Measurements from ENCODE around the gene CAMTA2. TPM values are rescaled to one million over a fixed set of nuclear protein-coding genes. Genes with fewer than 3 reads are reported as not detected.
A peak's percentile ranks its signal among the peaks of the same experiment; 100 is the strongest.

The CAMTA2 gene
- total RNA-seq, 1 experiment from 2014 or later = 2.9 TPM

- DNase-seq (ENCODE audit: low read depth) = no peak
Observed at GRCh38 chr17:4999430-5000093, 12.1 kb upstream of the CAMTA2 start.

DNA sequence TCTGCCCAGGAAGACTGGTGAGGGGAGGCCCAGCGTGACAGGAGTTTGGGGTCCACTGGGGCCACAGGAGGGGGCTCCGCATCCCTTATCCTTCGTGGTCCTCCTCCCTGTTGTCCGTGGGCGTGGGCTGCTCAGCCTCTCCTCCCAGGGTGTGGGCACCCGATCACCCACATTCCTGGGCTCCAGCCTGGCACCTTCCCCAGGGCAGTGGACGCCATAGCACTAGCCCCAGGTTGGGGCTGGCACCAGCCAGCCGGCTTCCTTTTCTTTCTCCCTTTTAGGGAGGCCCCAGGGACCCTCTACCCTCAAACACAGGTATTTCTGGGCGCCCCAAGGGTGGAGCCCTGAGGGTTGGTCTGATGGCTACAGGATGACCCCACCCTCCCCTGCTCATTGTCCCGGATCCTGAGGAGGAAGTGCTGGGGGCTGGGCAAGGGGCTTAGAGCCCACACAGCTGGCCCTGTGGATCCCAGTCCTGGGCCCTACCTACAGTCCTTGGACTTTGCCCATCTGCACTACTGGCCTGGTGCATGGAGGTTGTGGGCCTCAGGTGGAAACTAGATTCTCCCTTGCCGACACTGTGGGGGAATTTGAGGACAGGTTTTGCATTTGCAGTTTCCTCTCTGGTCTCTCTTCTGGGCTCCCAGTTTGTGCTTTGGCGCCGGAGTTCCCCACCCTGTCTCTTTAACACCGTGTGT is 11.4 kb upstream of the CAMTA2 start:
- no peak for DNase-seq (ENCODE audit: low read depth)

GRCh38 chr17:4998027-4998731 is 10.7 kb upstream of the CAMTA2 start:
- DNase-seq (ENCODE audit: low read depth) = no peak

- peak; percentile 83 for DNase-seq (ENCODE audit: low read depth)
Observed at GRCh38 chr17:4997302-4998026, 10.0 kb upstream of the CAMTA2 start, which contains the start of the genes INCA1 and KIF1C. INCA1 (minus strand) TSS chr17:4997522; CDS start chr17:4994437, 3,085 bp downstream. KIF1C (plus strand) TSS chr17:4997950; CDS start chr17:5000247, 2,297 bp downstream.

DNA sequence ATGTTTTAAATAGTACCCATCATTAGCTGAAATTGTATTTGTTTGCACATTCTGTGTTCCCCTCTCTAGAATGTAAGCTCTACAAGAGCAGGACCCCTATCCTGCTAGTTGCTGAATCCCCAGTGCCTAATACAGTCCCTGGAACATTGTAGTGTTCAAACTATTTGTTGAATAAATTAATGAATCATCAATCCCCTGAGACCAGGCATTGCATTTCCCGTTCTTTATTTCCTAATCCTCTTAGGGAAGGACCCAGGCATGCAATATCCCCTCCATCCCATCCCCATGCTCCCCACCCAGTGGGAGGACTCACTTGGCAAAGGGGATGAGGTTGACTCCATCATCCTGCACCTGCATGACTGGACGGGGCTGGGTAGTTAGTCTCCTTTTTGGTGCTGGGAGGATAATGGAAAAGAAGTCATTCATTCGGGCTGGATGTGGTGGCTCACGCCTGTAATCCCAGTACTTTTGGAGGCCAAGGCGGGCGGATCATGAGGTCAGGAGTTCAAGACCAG is 6.7 kb upstream of the CAMTA2 start:
- DNase-seq (ENCODE audit: low read depth) = no peak

- no peak for DNase-seq (ENCODE audit: low read depth)
Observed at GRCh38 chr17:4987767-4988567, 492 bp upstream of the CAMTA2 start.

GRCh38 chr17:4986403-4986802 is 1.1 kb downstream of the CAMTA2 start:
- no peak for DNase-seq (ENCODE audit: low read depth)

DNA sequence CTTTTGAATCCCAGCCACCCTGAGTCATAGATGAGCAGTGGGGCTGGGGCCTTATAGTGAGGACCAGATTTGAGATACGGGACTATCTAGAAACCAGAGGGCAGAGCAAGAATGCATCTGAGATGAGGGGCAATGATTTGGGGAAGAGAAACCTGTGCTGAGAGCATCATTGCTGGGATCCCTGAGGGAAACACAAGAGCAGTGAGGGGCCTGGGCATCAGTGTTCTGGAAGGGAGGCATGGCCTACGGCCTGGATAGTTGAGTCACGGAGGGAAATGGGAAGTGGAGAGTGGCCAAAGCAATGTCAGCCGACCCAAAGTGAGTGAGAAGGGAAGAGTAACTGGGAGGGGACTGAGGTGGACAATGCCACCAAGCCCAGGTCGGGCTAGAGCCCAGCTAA is 5.2 kb downstream of the CAMTA2 start:
- no peak for DNase-seq (ENCODE audit: low read depth)

DNA sequence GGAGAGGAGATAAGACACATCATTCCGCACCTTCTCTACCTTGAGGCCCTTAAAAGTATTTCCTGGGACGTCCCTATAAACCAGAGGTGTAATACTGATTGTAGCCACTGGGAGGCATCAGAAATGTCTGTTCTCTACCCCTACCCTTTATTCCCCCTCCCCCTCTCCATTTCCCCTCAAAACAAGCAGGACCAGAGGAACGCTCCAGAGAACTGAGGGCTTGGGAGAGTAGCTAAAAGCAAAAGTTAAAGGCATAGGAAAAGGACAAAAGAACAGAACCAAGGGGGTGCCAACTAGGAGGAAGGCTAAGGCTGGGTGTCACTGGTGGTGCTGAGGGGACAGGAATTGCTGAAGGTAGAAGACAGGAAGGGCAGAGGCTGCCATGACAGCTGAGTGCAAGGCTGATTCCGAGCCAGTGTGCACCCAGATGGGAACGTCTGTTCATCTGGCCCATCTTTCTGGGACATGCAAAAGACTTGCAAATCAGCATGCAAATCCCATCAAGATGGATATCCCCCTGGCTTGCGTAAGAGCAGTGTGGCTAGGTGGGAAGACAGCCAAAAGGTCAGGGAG is 6.7 kb downstream of the CAMTA2 start:
- DNase-seq (ENCODE audit: low read depth) = peak; percentile 35

- DNase-seq (ENCODE audit: low read depth) = no peak
Observed at GRCh38 chr17:4978726-4979125, 8.7 kb downstream of the CAMTA2 start.

- no peak for DNase-seq (ENCODE audit: low read depth)
Observed at GRCh38 chr17:4974115-4974670, 13.3 kb downstream of the CAMTA2 start.

GRCh38 chr17:4973256-4974114 is 14.0 kb downstream of the CAMTA2 start:
- no peak for DNase-seq (ENCODE audit: low read depth)

GRCh38 chr17:4972752-4973151 is 14.7 kb downstream of the CAMTA2 start:
- DNase-seq (ENCODE audit: low read depth) = no peak

- no peak for DNase-seq (ENCODE audit: low read depth)
Observed at GRCh38 chr17:4972322-4972721, 15.2 kb downstream of the CAMTA2 start.

DNA sequence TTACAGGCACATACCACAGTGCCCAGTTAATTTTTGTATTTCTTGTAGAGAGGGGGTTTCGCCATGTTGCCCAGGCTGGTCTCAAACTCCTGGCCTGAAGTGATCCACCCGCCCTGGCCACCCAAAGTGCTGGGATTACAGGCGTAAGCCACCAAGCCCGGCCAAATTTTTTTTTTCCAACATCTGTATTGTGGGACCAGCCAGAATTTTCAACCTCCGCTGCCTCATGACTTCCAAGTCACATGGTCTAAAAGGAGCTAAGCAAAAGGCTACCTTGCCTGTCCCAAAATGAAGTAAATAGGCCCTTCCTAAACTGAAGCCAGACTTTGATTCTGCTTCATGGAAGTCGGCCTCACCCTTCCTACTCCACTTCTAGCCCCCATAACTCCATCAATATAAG is 15.6 kb downstream of the CAMTA2 start:
- no peak for DNase-seq (ENCODE audit: low read depth)

GRCh38 chr17:4970273-4970672 is 17.2 kb downstream of the CAMTA2 start:
- DNase-seq (ENCODE audit: low read depth) = no peak

DNA sequence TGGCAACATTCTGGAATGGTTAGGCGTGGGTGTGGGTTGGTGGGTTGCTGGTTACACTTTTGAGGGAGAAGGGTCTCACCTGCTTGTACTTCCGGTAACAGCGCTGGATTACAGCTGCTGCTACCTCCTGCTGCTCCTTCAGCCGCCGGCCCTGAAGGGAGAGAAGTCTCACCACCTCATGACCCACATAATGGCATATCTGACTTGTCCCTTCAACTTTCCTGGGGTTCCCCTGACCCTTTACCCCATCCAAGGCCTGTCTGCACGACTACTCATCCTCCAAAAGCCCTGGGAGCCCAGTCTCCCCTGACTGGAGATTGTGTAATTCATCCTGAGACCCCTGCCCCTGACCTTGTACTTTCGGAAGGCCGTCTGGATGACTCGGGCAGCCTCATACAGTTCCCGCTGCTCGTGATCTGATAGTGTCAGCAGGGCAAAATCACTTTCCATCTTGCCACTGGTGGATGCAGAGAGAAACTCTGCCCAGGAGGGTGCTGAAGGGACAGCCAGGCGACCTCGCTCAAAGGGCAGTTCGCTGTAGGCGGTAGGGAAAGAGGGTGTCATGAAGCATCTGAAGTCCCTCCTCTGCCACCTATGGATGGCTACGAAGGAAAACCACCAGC is 17.8 kb downstream of the CAMTA2 start:
- no peak for DNase-seq (ENCODE audit: low read depth)

GRCh38 chr17:4969047-4969550 is 18.4 kb downstream of the CAMTA2 start:
- DNase-seq (ENCODE audit: low read depth) = peak; percentile 87
